Stimulated activated CD8-positive, alpha-beta memory T cell treated with anti-CD3 and anti-CD28 coated beads, Interleukin-12 subunit alpha, Interleukin-12 subunit beta, amount 100 ng/mL, for 4 hours (primary cell): ENCODE results near the gene TRIM23.
A peak's percentile ranks its signal among the peaks of the same experiment; 100 is the strongest.
"Not testable (repeated sequence)": the region's sequence is repeated elsewhere in the genome, so short reads cannot be mapped to it uniquely, and the experiment has no call there.

Experiments
- DNase-seq: peaks from one replicate; pipeline ENCODE4 v3.0.0-alpha.2; 2020; ENCODE audit warnings: low read depth

Gene TRIM23

GRCh38 chr5:65624025-65624570 lies at the start of gene TRIM23:
Gene TRIM23, minus strand, starts transcription at chr5:65624333. Its CDS starts 59 bp downstream, at chr5:65624274.
- peak; percentile 88 for DNase-seq

- DNase-seq: no peak
Measured at GRCh38 chr5:65672796-65673195, 48.7 kb upstream of the TRIM23 start.

GRCh38 chr5:65668696-65669095 lies 44.6 kb upstream of the TRIM23 start:
- no peak for DNase-seq

- no peak for DNase-seq
Measured at GRCh38 chr5:65663804-65664521, 39.8 kb upstream of the TRIM23 start.

- DNase-seq: no peak
Measured at GRCh38 chr5:65654713-65655112, 30.6 kb upstream of the TRIM23 start.

- DNase-seq: no peak
Measured at GRCh38 chr5:65651144-65651543, 27.0 kb upstream of the TRIM23 start.

GRCh38 chr5:65647941-65648340 lies 23.8 kb upstream of the TRIM23 start:
- no peak for DNase-seq

- DNase-seq: no peak
Measured at GRCh38 chr5:65646938-65647337, 22.8 kb upstream of the TRIM23 start.

- DNase-seq: no peak
Measured at GRCh38 chr5:65640240-65640639, 16.1 kb upstream of the TRIM23 start.

GRCh38 chr5:65630981-65631380 lies 6.8 kb upstream of the TRIM23 start:
- no peak for DNase-seq

GRCh38 chr5:65625743-65626142 lies 1.6 kb upstream of the TRIM23 start:
- no peak for DNase-seq

- peak; percentile 65 for DNase-seq
Measured at GRCh38 chr5:65624571-65625555, 730 bp upstream of the TRIM23 start, which contains the start of the genes SHLD3 and TRAPPC13. Gene SHLD3, plus strand, starts transcription at chr5:65625027. Its CDS starts 4,561 bp downstream, at chr5:65629588. Gene TRAPPC13, plus strand, starts transcription at chr5:65625027. Its CDS starts 34 bp downstream, at chr5:65625061.

- no peak for DNase-seq
Measured at GRCh38 chr5:65623482-65623881, 651 bp downstream of the TRIM23 start.

- not testable (repeated sequence) for DNase-seq
Measured at GRCh38 chr5:65621961-65622360, 2.2 kb downstream of the TRIM23 start.

- no peak for DNase-seq
Measured at GRCh38 chr5:65620021-65620420, 4.1 kb downstream of the TRIM23 start.

GRCh38 chr5:65612298-65612907 lies 11.7 kb downstream of the TRIM23 start:
- no peak for DNase-seq

- no peak for DNase-seq
Measured at GRCh38 chr5:65611524-65611923, 12.6 kb downstream of the TRIM23 start.

- DNase-seq: not testable (repeated sequence)
Measured at GRCh38 chr5:65601761-65602160, 22.4 kb downstream of the TRIM23 start.

- no peak for DNase-seq
Measured at GRCh38 chr5:65588694-65589093, 35.4 kb downstream of the TRIM23 start.

GRCh38 chr5:65577141-65577540 lies 47.0 kb downstream of the TRIM23 start:
- DNase-seq: no peak

GRCh38 chr5:65570598-65571226 lies 53.4 kb downstream of the TRIM23 start:
- DNase-seq: no peak

- no peak for DNase-seq
Measured at GRCh38 chr5:65566505-65566904, 57.6 kb downstream of the TRIM23 start.
